H7 (cell line): Measurements from ENCODE around the gene NDUFB5. TPM values are rescaled to one million over a fixed set of nuclear protein-coding genes. Genes with fewer than 3 reads are reported as not detected.
A peak's percentile ranks its signal among the peaks of the same experiment; 100 is the strongest.

Experiments
- DNase-seq: peaks from one replicate; pipeline ENCODE4 v3.0.0; 2012
- H3K27me3 ChIP-seq: 2 replicates; pipeline ENCODE4 v1.6.0; 2011; ENCODE audit warnings: mild to moderate bottlenecking, low read length; ENCODE audit not compliant: control insufficient read depth, insufficient read depth
- H3K36me3 ChIP-seq: replicated peaks from 2 replicates; pipeline ENCODE4 v1.5.1; 2011; ENCODE audit warnings: low read length; ENCODE audit not compliant: control insufficient read depth, insufficient read depth
- H3K4me3 ChIP-seq: 2 replicates; pipeline ENCODE4 v1.5.1; 2011; ENCODE audit warnings: low read depth, mild to moderate bottlenecking, control low read depth, low read length, moderate library complexity; ENCODE audit not compliant: insufficient read depth
- total RNA-seq: library from RNA; depleted of rRNA; stranded (reverse); fragments of >200 nt; shearing (Covaris generic); gene quantifications from 2 replicates; pipeline ENCODE4 v1.2.3, GENCODE V29; 2014; rRNA removed

The NDUFB5 gene
- 138 and 172 TPM in 2 replicates for total RNA-seq

- H3K4me3 ChIP-seq, result peak within 1 kb of the TSS; percentile 89
- peaks cover 16% of the 10 kb centered on the region for H3K36me3 ChIP-seq
- no peaks in the 10 kb centered on the region for H3K27me3 ChIP-seq
- DNase-seq, result peak; percentile 90
Measured at GRCh38 chr3:179604321-179605078, at the start of gene NDUFB5, which contains the start of gene MRPL47. Gene NDUFB5, plus strand, starts transcription at chr3:179604794. Its CDS starts 22 bp downstream, at chr3:179604816. Gene MRPL47, minus strand, starts transcription at chr3:179604638. Its CDS starts 14 bp downstream, at chr3:179604624.

- H3K4me3 ChIP-seq, result no peak overlapping the region
- no peaks in the 10 kb centered on the region for H3K27me3 ChIP-seq
Measured at GRCh38 chr3:179558742-179559364, 45.7 kb upstream of the NDUFB5 start.

DNA sequence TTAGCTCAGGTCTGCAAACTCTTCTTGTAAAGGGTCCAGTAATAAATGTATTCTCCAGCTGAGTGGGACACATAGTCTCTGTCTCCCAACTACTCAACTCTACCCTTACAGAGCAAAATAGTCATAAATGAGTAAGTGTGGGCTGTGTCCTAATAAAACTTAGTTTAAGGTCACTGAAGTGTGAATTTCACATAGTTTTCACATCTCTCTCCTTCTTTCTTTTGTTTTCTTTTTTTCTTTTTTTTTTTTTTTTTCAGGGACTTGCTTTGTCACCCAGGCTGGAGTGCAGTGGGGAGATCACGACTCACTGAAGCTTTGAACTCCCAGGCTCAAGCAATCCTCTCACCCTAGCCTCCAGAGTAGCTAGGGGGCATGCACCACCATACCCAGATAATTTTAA is 43.8 kb upstream of the NDUFB5 start:
- DNase-seq, result no peak
- no peaks in the 10 kb centered on the region for H3K36me3 ChIP-seq
- no peaks in the 10 kb centered on the region for H3K27me3 ChIP-seq
- no peak overlapping the region for H3K4me3 ChIP-seq

More at GRCh38 chr3:179558742-179559364, 45.7 kb upstream of the NDUFB5 start:
- DNase-seq, result peak; percentile 82
- H3K36me3 ChIP-seq, result no peaks in the 10 kb centered on the region

GRCh38 chr3:179562591-179563270 is 41.9 kb upstream of the NDUFB5 start, which contains the start of gene ACTL6A:
Gene ACTL6A, plus strand, starts transcription at chr3:179562926. Its CDS starts 167 bp downstream, at chr3:179563093.
- Histone ChIP-seq H3K36me3 (no peaks in the 10 kb centered on the region), H3K4me3 (peak within 1 kb of the TSS; percentile 93), H3K27me3 (no peaks in the 10 kb centered on the region)
- peak; percentile 97 for DNase-seq

DNA sequence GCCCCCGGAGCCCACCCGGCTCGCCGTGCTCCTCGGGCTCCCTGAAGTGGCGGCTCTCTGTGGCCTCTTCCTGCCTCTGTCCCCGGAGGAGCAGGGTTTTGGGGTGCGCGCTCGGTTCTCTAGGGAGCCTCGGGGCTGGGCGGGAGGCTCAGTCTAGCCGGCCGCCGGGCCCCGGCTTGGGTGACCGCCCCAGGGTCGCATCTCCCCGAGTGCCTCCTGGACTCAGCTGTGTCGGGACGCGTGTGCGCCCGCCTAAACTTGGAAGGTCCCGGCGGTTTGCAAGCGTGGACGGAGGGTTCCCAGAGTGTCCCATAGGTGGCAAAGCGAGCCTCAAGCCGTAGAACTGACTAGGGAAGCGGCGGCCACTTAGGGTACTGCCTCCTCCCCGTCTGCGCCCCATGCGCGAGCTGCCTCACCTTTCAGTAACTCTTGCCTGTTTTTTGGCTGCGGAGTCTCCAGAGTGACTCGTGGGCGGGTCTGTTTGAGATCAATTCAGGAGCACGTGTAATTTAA is 41.3 kb upstream of the NDUFB5 start:
- Histone ChIP-seq H3K36me3 (no peaks in the 10 kb centered on the region), H3K4me3 (peak overlapping the region; percentile 93), H3K27me3 (no peaks in the 10 kb centered on the region)
- DNase-seq, result peak; percentile 69

GRCh38 chr3:179565496-179565895 is 39.1 kb upstream of the NDUFB5 start:
- H3K36me3 ChIP-seq, result peaks cover 1% of the 10 kb centered on the region; the same call in 1 of the 2 replicates
- no peak for DNase-seq
- H3K4me3 ChIP-seq, result no peak overlapping the region
- no peaks in the 10 kb centered on the region for H3K27me3 ChIP-seq

GRCh38 chr3:179580992-179581391 is 23.6 kb upstream of the NDUFB5 start:
- no peak for DNase-seq
- no peaks in the 10 kb centered on the region for H3K27me3 ChIP-seq
- H3K36me3 ChIP-seq, result peaks cover 27% of the 10 kb centered on the region
- H3K4me3 ChIP-seq, result no peak overlapping the region

GRCh38 chr3:179589143-179589542 is 15.5 kb upstream of the NDUFB5 start:
- Histone ChIP-seq H3K36me3 (peaks cover 28% of the 10 kb centered on the region), H3K4me3 (no peak overlapping the region), H3K27me3 (no peaks in the 10 kb centered on the region)
- DNase-seq, result no peak

DNA sequence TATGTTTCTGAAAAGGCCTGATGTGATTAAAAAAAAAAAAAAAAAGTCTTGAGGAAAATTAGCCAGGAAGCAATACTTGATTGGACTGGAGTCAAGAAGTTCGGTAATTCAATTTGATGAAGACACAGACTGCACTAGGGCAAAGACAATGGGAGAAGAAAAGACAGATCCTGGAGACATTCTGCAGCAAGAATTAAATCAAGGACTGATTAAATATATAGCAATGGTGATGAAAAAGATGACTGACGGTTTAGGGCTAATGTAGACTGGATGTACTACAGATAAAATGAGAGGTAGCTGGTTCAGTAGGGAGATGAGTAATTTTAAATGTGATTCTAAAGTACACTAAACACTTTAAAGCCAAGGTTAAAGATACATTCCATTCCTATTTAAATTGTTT is 13.9 kb upstream of the NDUFB5 start:
- Histone ChIP-seq H3K36me3 (peaks cover 27% of the 10 kb centered on the region), H3K27me3 (no peaks in the 10 kb centered on the region), H3K4me3 (no peak overlapping the region)
- no peak for DNase-seq

GRCh38 chr3:179591313-179591712 is 13.3 kb upstream of the NDUFB5 start:
- no peak for DNase-seq

DNA sequence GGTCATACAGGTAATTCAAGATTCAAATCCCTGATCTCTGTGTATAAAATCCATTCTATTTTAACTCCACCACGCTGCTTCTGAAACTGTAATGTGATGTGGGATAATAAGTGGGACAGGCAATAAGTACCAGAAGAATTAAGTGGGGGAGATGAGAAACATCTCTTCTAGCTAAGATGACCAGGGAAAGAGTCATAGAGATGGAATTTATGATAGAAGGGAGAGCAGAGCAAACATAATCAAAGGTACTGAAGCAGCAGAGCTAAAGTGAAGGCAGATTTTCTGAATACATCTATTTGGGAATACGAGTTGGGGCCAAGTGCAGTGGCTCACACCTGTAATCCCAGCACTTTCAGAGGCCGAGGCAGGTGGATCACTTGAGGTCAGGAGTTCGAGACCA is 5.1 kb upstream of the NDUFB5 start:
- Histone ChIP-seq H3K36me3 (peaks cover 21% of the 10 kb centered on the region), H3K27me3 (no peaks in the 10 kb centered on the region)

More at GRCh38 chr3:179591313-179591712, 13.3 kb upstream of the NDUFB5 start:
- peaks cover 24% of the 10 kb centered on the region for H3K36me3 ChIP-seq
- H3K27me3 ChIP-seq, result no peaks in the 10 kb centered on the region
- no peak overlapping the region for H3K4me3 ChIP-seq

DNA sequence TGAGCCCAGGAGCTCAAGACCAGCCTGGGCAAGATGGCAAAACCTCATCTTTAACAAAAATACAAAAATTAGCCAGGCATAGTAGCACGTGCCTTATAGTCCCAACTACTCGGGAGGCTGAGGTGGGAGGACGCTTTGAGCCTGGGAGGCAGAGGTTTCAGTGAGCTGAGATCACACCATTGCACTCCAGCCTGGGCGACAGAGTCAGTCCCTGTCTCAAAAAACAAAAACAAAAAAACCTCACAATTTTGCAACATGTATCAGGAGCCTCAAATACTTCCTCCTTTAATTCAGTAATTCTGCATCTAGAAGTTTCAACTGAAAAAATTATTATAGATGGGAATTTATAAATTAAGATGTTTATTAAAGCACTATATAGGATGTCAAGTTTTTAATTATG is 1.3 kb upstream of the NDUFB5 start:
- Histone ChIP-seq H3K36me3 (peaks cover 20% of the 10 kb centered on the region), H3K4me3 (no peak overlapping the region; the same call in 1 of the 2 replicates), H3K27me3 (no peaks in the 10 kb centered on the region)
- DNase-seq, result no peak

More for the DNA sequence above, 5.1 kb upstream of the NDUFB5 start:
- no peak overlapping the region for H3K4me3 ChIP-seq
- no peak for DNase-seq

DNA sequence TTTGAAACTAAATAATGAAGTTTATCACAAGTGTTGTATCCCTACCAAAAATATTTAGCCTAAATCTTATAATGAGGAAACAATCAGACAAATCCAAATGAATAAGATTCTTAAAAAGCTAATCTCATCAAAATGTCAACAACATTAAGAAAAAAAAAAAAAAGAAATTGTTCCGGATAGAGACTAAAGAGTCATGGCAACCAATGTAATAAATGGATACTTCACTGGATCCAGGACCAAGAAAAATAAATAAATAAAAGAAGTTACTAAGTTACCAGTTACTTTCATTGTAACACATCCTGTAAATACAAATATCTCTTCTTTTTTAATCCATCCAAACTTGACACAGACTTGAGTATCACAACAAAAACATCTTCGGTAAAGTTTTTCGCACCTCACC is 763 bp upstream of the NDUFB5 start:
- peaks cover 17% of the 10 kb centered on the region for H3K36me3 ChIP-seq
- DNase-seq, result no peak
- peak overlapping the region; percentile 89 for H3K4me3 ChIP-seq
- H3K27me3 ChIP-seq, result no peaks in the 10 kb centered on the region

GRCh38 chr3:179606534-179607085 is 2.0 kb downstream of the NDUFB5 start:
- Histone ChIP-seq H3K27me3 (no peaks in the 10 kb centered on the region), H3K36me3 (peaks cover 4% of the 10 kb centered on the region; the same call in 1 of the 2 replicates), H3K4me3 (no peak overlapping the region)
- DNase-seq, result no peak
